Neural progenitor cell (in vitro differentiated cells): ENCODE measurements around the gene CXCR3. TPM values are rescaled to one million over a fixed set of nuclear protein-coding genes. Genes with fewer than 3 reads are reported as not detected.

Source experiments
- DNase-seq: peaks from one replicate; pipeline ENCODE4 v3.0.0-alpha.2; 2016; ENCODE audit warnings: low spot score
- H2AFZ ChIP-seq: fragments of 200-600 bp; sonication (generic); replicated peaks from 2 replicates; pipeline ENCODE4 v1.6.1; 2016; ENCODE audit warnings: antibody characterized with exemption
- H3F3A ChIP-seq: fragments of 200-600 bp; sonication (generic); 2 replicates; pipeline ENCODE4 v1.6.1; 2016; ENCODE audit warnings: antibody characterized with exemption, low read depth
- H3K27ac ChIP-seq: fragments of 200-600 bp; sonication (generic); 2 replicates; pipeline ENCODE4 v1.5.1; 2016; ENCODE audit warnings: mild to moderate bottlenecking
- H3K27me3 ChIP-seq: fragments of 200-600 bp; sonication (generic); 2 replicates; pipeline ENCODE4 v1.6.1; 2016; ENCODE audit warnings: mild to moderate bottlenecking, moderate library complexity
- H3K36me3 ChIP-seq: fragments of 200-600 bp; sonication (generic); 2 replicates; pipeline ENCODE4 v1.5.1; 2016
- H3K4me1 ChIP-seq: fragments of 200-600 bp; sonication (generic); 2 replicates; pipeline ENCODE4 v1.6.1; 2016; ENCODE audit warnings: mixed run types
- H3K4me2 ChIP-seq: fragments of 200-600 bp; sonication (generic); 2 replicates; pipeline ENCODE4 v1.6.1; 2016
- H3K4me3 ChIP-seq: fragments of 200-600 bp; sonication (generic); 2 replicates; pipeline ENCODE4 v1.5.1; 2016
- H3K79me2 ChIP-seq: fragments of 200-600 bp; sonication (generic); 2 replicates; pipeline ENCODE4 v1.6.1; 2016; ENCODE audit warnings: low read depth
- H3K9ac ChIP-seq: fragments of 200-600 bp; sonication (generic); 2 replicates; pipeline ENCODE4 v1.6.1; 2016
- H3K9me3 ChIP-seq: fragments of 200-600 bp; sonication (generic); 2 replicates; pipeline ENCODE4 v1.5.1; 2016; ENCODE audit warnings: low read depth
- H4K20me1 ChIP-seq: fragments of 200-600 bp; sonication (generic); 2 replicates; pipeline ENCODE4 v1.6.1; 2016; ENCODE audit warnings: low read depth
- H3K27ac Mint-ChIP-seq: 3 replicates; pipeline ENCODE4 v1.8.0; 2021; ENCODE audit warnings: mixed read lengths
- H3K27me3 Mint-ChIP-seq: 2 replicates; pipeline ENCODE4 v1.8.0; 2022; ENCODE audit warnings: low read depth, mild to moderate bottlenecking, inconsistent platforms, moderate library complexity, mixed read lengths; ENCODE audit not compliant: insufficient read depth
- H3K36me3 Mint-ChIP-seq: 3 replicates; pipeline ENCODE4 v1.8.0; 2021; ENCODE audit warnings: mixed read lengths
- H3K4me1 Mint-ChIP-seq: 3 replicates; pipeline ENCODE4 v1.8.0; 2021; ENCODE audit warnings: mixed read lengths
- H3K4me3 Mint-ChIP-seq: 3 replicates; pipeline ENCODE4 v1.8.0; 2021; ENCODE audit warnings: mild to moderate bottlenecking, moderate library complexity, mixed read lengths
- H3K9me3 Mint-ChIP-seq: 3 replicates; pipeline ENCODE4 v1.8.0; 2020; ENCODE audit warnings: mixed read lengths
- CTCF ChIP-seq: fragments of 200-600 bp; sonication (generic); IDR thresholded peaks from 2 replicates; pipeline ENCODE4 v1.5.1; 2017; ENCODE audit warnings: antibody characterized with exemption, mild to moderate bottlenecking
- EZH2 ChIP-seq: fragments of 200-600 bp; sonication (generic); IDR thresholded peaks from 2 replicates; pipeline ENCODE4 v1.6.1; 2017; ENCODE audit warnings: antibody characterized with exemption, mild to moderate bottlenecking, moderate library complexity
- EZH2phosphoT487 ChIP-seq: fragments of 200-600 bp; sonication (generic); IDR thresholded peaks from 2 replicates; pipeline ENCODE4 v1.6.1; 2017; ENCODE audit warnings: antibody characterized with exemption
- total RNA-seq: library from RNA; depleted of rRNA; stranded (reverse); fragments of >200 nt; gene quantifications from 2 replicates; pipeline ENCODE4 v1.2.3, GENCODE V29; 2015; ENCODE audit warnings: low replicate concordance

Gene CXCR3
- total RNA-seq: not detected in 2 replicates

GRCh38 chrX:71618303-71618721 is at the start of gene CXCR3:
CXCR3 (minus strand) TSS chrX:71618511; CDS start chrX:71618449, 62 bp downstream.
- Histone ChIP-seq H3K27me3 (no peaks in the 10 kb centered on the region), H4K20me1 (no peaks in the 10 kb centered on the region), H3K9ac (no peak within 1 kb of the TSS), H3K79me2 (no peaks in the 10 kb centered on the region), H3K4me2 (no peak within 1 kb of the TSS), H3K4me1 (no peaks in the 10 kb centered on the region), H2AFZ (no peak within 1 kb of the TSS), H3K36me3 (no peaks in the 10 kb centered on the region), H3K9me3 (no peaks in the 10 kb centered on the region), H3K27ac (no peak within 1 kb of the TSS), H3F3A (no peaks in the 10 kb centered on the region), H3K4me3 (no peak within 1 kb of the TSS)
- Mint-ChIP-seq H3K9me3 (peaks cover 23% of the 10 kb centered on the region), H3K36me3 (peaks cover 4% of the 10 kb centered on the region), H3K4me3 (no peak within 1 kb of the TSS), H3K27me3 (peaks cover 2% of the 10 kb centered on the region), H3K27ac (no peak within 1 kb of the TSS), H3K4me1 (no peaks in the 10 kb centered on the region)
- DNase-seq: no peak
- TF ChIP-seq EZH2 (no peak), EZH2phosphoT487 (no peak)

GRCh38 chrX:71667328-71668247 is 49.3 kb upstream of the CXCR3 start, which contains the start of gene LOC101059915:
LOC101059915 (plus strand) TSS chrX:71667546.
- peaks cover 11% of the 10 kb centered on the region for H3K27me3 Mint-ChIP-seq
- DNase-seq: no peak
- no peak within 1 kb of the TSS for H3K27ac Mint-ChIP-seq
- Histone ChIP-seq H3K4me1 (no peaks in the 10 kb centered on the region), H3K9me3 (no peaks in the 10 kb centered on the region), H2AFZ (no peak within 1 kb of the TSS), H3K27me3 (no peaks in the 10 kb centered on the region), H3K9ac (no peak within 1 kb of the TSS), H3K4me3 (no peak within 1 kb of the TSS), H3K27ac (no peak within 1 kb of the TSS), H3K4me2 (no peak within 1 kb of the TSS), H3K36me3 (no peaks in the 10 kb centered on the region), H3K79me2 (no peaks in the 10 kb centered on the region), H3F3A (no peaks in the 10 kb centered on the region), H4K20me1 (no peaks in the 10 kb centered on the region)
- peaks cover 16% of the 10 kb centered on the region for H3K9me3 Mint-ChIP-seq
- no peak for TF ChIP-seq EZH2
- no peak for TF ChIP-seq EZH2phosphoT487
- TF ChIP-seq CTCF: no peak
- H3K4me3 Mint-ChIP-seq: no peak within 1 kb of the TSS
- H3K36me3 Mint-ChIP-seq: no peaks in the 10 kb centered on the region
- no peaks in the 10 kb centered on the region for H3K4me1 Mint-ChIP-seq

- H3F3A ChIP-seq: no peaks in the 10 kb centered on the region
- no peaks in the 10 kb centered on the region for H3K27me3 ChIP-seq
- no peak overlapping the region for H3K4me3 ChIP-seq
- peaks cover 7% of the 10 kb centered on the region for H3K27me3 Mint-ChIP-seq
- no peak overlapping the region for H3K4me2 ChIP-seq
- no peaks in the 10 kb centered on the region for H3K4me1 ChIP-seq
- H3K9ac ChIP-seq: no peak overlapping the region
- H3K27ac Mint-ChIP-seq: no peak overlapping the region
- no peak overlapping the region for H3K27ac ChIP-seq
- no peaks in the 10 kb centered on the region for H3K36me3 ChIP-seq
- DNase-seq: no peak
- H2AFZ ChIP-seq: no peak overlapping the region
- TF ChIP-seq EZH2 (no peak), CTCF (no peak), EZH2phosphoT487 (no peak)
- peaks cover 9% of the 10 kb centered on the region for H3K9me3 Mint-ChIP-seq
- no peak overlapping the region for H3K4me3 Mint-ChIP-seq
- no peaks in the 10 kb centered on the region for H4K20me1 ChIP-seq
- H3K79me2 ChIP-seq: no peaks in the 10 kb centered on the region
- no peaks in the 10 kb centered on the region for H3K36me3 Mint-ChIP-seq
- H3K9me3 ChIP-seq: no peaks in the 10 kb centered on the region
- no peaks in the 10 kb centered on the region for H3K4me1 Mint-ChIP-seq
Observed at GRCh38 chrX:71666240-71667223, 48.2 kb upstream of the CXCR3 start.
